SK-N-SH treated with all-trans-retinoic acid at 6 μM for 48 hours (cell line): ENCODE measurements around the gene MCEMP1.

Experiments
- ATAC-seq: fragments of 200-7000 bp; cut with Tn5 transposase; 3 replicates; pipeline ENCODE4 v1.9.1; 2020; ENCODE audit warnings: mild to moderate bottlenecking, moderate library complexity
- ARNTL ChIP-seq: fragments of 450-650 bp; formaldehyde crosslinking; IDR thresholded peaks from 2 replicates; pipeline ENCODE4 v1.5.0; 2020; ENCODE audit warnings: low read depth, mild to moderate bottlenecking, moderate library complexity, borderline replicate concordance
- BACH2 ChIP-seq: fragments of 250-450 bp; sonication (Bioruptor Pico); IDR thresholded peaks from 2 replicates; pipeline ENCODE4 v1.9.0; 2021; ENCODE audit warnings: mild to moderate bottlenecking, borderline replicate concordance
- CREB5 ChIP-seq: fragments of 250-450 bp; sonication (Bioruptor Pico); IDR thresholded peaks from 2 replicates; pipeline ENCODE4 v1.5.1; 2020; ENCODE audit warnings: low read depth, mild to moderate bottlenecking, moderate library complexity
- CSRNP3 ChIP-seq: fragments of 250-450 bp; sonication (Bioruptor Pico); IDR thresholded peaks from 2 replicates; pipeline ENCODE4 v1.5.1; 2021; ENCODE audit warnings: mild to moderate bottlenecking, moderate library complexity
- ESRRG ChIP-seq: fragments of 250-450 bp; sonication (Bioruptor Pico); IDR thresholded peaks from 2 replicates; pipeline ENCODE4 v1.6.1; 2021; ENCODE audit warnings: mild to moderate bottlenecking
- GLIS3 ChIP-seq: fragments of 250-450 bp; sonication (Bioruptor Pico); IDR thresholded peaks from 2 replicates; pipeline ENCODE4 v1.5.0; 2020; ENCODE audit warnings: mild to moderate bottlenecking, moderate library complexity
- ISL1 ChIP-seq: fragments of 250-450 bp; sonication (Bioruptor Pico); IDR thresholded peaks from 2 replicates; pipeline ENCODE4 v2.1.2; 2022; ENCODE audit warnings: mild to moderate bottlenecking, moderate library complexity
- OSR1 ChIP-seq: fragments of 250-450 bp; sonication (Bioruptor Pico); IDR thresholded peaks from 2 replicates; pipeline ENCODE4 v1.8.0; 2022; ENCODE audit warnings: moderate library complexity, mild to moderate bottlenecking, inconsistent platforms
- PPARA ChIP-seq: fragments of 250-450 bp; sonication (Bioruptor Pico); IDR thresholded peaks from 2 replicates; pipeline ENCODE4 v1.5.0; 2020; ENCODE audit warnings: mild to moderate bottlenecking, borderline replicate concordance
- RARB ChIP-seq: fragments of 250-450 bp; sonication (Bioruptor Pico); IDR thresholded peaks from 2 replicates; pipeline ENCODE4 v1.8.0; 2021; ENCODE audit warnings: mild to moderate bottlenecking, moderate library complexity
- TCF4 ChIP-seq: fragments of 250-450 bp; sonication (Bioruptor Pico); IDR thresholded peaks from 2 replicates; pipeline ENCODE4 v1.8.0; 2021; ENCODE audit warnings: mild to moderate bottlenecking, moderate library complexity, borderline replicate concordance
- TSHZ2 ChIP-seq: fragments of 250-450 bp; sonication (Bioruptor Pico); IDR thresholded peaks from 2 replicates; pipeline ENCODE4 v1.5.0; 2020; ENCODE audit warnings: mild to moderate bottlenecking, moderate library complexity
- ZC3H10 ChIP-seq: fragments of 250-450 bp; sonication (Bioruptor Pico); IDR thresholded peaks from 2 replicates; pipeline ENCODE4 v1.5.1; 2021; ENCODE audit warnings: mild to moderate bottlenecking, moderate library complexity
- ZFP3 ChIP-seq: fragments of 250-450 bp; sonication (Bioruptor Pico); IDR thresholded peaks from 2 replicates; pipeline ENCODE4 v1.5.0; 2020; ENCODE audit warnings: mild to moderate bottlenecking, moderate library complexity
- ZFP30 ChIP-seq: fragments of 450-650 bp; formaldehyde crosslinking; IDR thresholded peaks from 2 replicates; pipeline ENCODE4 v1.5.0; 2022; ENCODE audit warnings: mild to moderate bottlenecking, moderate library complexity
- ZNF565 ChIP-seq: fragments of 450-650 bp; formaldehyde crosslinking; conservative IDR thresholded peaks from 2 replicates; pipeline ENCODE4 v1.5.0; 2020; ENCODE audit warnings: low read depth, mild to moderate bottlenecking, moderate library complexity
- ZNF70 ChIP-seq: fragments of 450-650 bp; formaldehyde crosslinking; IDR thresholded peaks from 2 replicates; pipeline ENCODE4 v1.5.0; 2020; ENCODE audit warnings: mild to moderate bottlenecking, moderate library complexity
- ZNF8 ChIP-seq: fragments of 450-650 bp; formaldehyde crosslinking; IDR thresholded peaks from 2 replicates; pipeline ENCODE4 v1.5.0; 2020; ENCODE audit warnings: mild to moderate bottlenecking, moderate library complexity
- TF ChIP-seq, protein P1 (sequence below): fragments of 250-450 bp; sonication (Bioruptor Pico); IDR thresholded peaks from 2 replicates; pipeline ENCODE4 v1.8.0; 2021; ENCODE audit warnings: low read depth, mild to moderate bottlenecking, moderate library complexity, borderline replicate concordance
- TF ChIP-seq, protein P2 (sequence below): fragments of 250-450 bp; sonication (Bioruptor Pico); IDR thresholded peaks from 2 replicates; pipeline ENCODE4 v1.8.0; 2020; ENCODE audit warnings: mild to moderate bottlenecking, moderate library complexity, borderline replicate concordance

MCEMP1 gene

DNA sequence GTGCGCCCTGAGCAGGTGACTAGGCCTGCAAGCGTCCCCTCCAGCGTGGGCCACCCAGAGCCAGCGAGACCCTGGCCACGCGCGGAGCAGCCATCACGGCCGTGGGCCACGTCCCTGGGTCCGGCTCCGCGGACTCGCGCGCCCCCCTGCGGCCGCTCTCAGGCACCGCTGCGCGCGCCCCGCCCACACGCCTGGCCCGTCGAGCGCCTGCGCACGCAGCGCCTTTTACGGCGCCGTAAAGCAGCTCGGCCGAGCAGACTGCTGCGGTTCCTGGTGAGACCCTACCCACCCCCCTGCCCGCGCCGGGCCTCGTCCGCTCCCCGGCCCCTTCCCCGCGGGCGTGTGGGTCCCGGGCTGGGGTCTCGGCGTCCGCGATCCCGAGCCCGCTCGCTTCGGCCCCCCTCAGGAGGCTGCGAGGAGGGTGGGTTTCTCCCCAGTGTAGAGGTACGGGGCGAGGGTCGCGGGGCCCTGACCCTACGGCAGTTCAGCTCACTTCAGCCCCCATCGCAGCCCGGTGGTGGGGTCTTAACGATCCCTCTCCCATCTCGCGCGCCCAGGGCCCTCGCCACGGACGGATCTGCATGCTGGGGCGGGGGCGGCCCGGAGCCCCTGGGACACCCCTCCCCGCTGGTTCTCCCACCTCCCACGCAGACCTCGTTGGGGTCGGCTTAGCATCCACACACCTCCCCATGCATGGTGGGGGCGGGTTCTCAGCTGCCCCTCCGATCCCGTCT lies 3.9 kb downstream of the MCEMP1 start, which contains the start of gene TRAPPC5 (continued):
- no peak for TF ChIP-seq CREB5 (CRISPR knock-in tag)

GRCh38 chr19:7681340-7682174 lies 4.7 kb downstream of the MCEMP1 start:
- no peak for TF ChIP-seq ISL1 (CRISPR knock-in tag)
- TF ChIP-seq ZNF8 (CRISPR knock-in tag): no peak
- no peak for TF ChIP-seq ESRRG (CRISPR knock-in tag)
- no peak for TF ChIP-seq ARNTL (CRISPR knock-in tag)
- TF ChIP-seq, protein P1, sequence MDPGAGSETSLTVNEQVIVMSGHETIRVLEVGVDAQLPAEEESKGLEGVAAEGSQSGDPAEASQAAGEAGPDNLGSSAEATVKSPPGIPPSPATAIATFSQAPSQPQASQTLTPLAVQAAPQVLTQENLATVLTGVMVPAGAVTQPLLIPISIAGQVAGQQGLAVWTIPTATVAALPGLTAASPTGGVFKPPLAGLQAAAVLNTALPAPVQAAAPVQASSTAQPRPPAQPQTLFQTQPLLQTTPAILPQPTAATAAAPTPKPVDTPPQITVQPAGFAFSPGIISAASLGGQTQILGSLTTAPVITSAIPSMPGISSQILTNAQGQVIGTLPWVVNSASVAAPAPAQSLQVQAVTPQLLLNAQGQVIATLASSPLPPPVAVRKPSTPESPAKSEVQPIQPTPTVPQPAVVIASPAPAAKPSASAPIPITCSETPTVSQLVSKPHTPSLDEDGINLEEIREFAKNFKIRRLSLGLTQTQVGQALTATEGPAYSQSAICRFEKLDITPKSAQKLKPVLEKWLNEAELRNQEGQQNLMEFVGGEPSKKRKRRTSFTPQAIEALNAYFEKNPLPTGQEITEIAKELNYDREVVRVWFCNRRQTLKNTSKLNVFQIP (CRISPR knock-in tag): no peak
- no peak for TF ChIP-seq OSR1 (CRISPR knock-in tag)
- no peak for TF ChIP-seq GLIS3 (CRISPR knock-in tag)
- TF ChIP-seq ZNF70 (CRISPR knock-in tag): no peak
- TF ChIP-seq PPARA (CRISPR knock-in tag): no peak
- TF ChIP-seq CSRNP3 (CRISPR knock-in tag): no peak
- TF ChIP-seq, protein P2, sequence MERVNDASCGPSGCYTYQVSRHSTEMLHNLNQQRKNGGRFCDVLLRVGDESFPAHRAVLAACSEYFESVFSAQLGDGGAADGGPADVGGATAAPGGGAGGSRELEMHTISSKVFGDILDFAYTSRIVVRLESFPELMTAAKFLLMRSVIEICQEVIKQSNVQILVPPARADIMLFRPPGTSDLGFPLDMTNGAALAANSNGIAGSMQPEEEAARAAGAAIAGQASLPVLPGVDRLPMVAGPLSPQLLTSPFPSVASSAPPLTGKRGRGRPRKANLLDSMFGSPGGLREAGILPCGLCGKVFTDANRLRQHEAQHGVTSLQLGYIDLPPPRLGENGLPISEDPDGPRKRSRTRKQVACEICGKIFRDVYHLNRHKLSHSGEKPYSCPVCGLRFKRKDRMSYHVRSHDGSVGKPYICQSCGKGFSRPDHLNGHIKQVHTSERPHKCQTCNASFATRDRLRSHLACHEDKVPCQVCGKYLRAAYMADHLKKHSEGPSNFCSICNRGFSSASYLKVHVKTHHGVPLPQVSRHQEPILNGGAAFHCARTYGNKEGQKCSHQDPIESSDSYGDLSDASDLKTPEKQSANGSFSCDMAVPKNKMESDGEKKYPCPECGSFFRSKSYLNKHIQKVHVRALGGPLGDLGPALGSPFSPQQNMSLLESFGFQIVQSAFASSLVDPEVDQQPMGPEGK (CRISPR knock-in tag): no peak
- no peak for TF ChIP-seq ZNF565 (CRISPR knock-in tag)
- no peak for TF ChIP-seq RARB
- no peak for TF ChIP-seq TSHZ2 (CRISPR knock-in tag)
- no peak for TF ChIP-seq ZC3H10 (CRISPR knock-in tag)
- no peak for TF ChIP-seq TCF4
- no peak for TF ChIP-seq ZFP30
- no peak for TF ChIP-seq BACH2 (CRISPR knock-in tag)
- TF ChIP-seq ZFP3: no peak
- peak; percentile 40 for ATAC-seq
